Activated CD8-positive, alpha-beta T cell treated with anti-CD3 and anti-CD28 coated beads for 36 hours (primary cell): ENCODE results near the gene GIMAP7. TPM values are rescaled to one million over a fixed set of nuclear protein-coding genes. Genes with fewer than 3 reads are reported as not detected.

Experiments
- ATAC-seq: fragments of 200-7000 bp; cut with Tn5 transposase; one replicate; pipeline ENCODE4 v1.10.0; 2021; ENCODE audit warnings: mild to moderate bottlenecking, moderate library complexity
- CTCF ChIA-PET: fragments of 350-600 bp; sonication (Branson Sonifier 250); formaldehyde crosslinking; loops from one replicate; lab custom pipeline; 2021; ENCODE audit warnings: antibody characterized with exemption; lab: Charles Lee
- POLR2A ChIA-PET: fragments of 350-600 bp; sonication (Branson Sonifier 250); formaldehyde crosslinking; loops from one replicate; lab custom pipeline; 2021; ENCODE audit warnings: antibody characterized with exemption; lab: Charles Lee
- DNase-seq: peaks from one replicate; pipeline ENCODE4 v3.0.0-alpha.2; 2020
- H3K27ac Mint-ChIP-seq: one replicate; pipeline ENCODE4 v1.8.0; 2021; ENCODE audit warnings: mild to moderate bottlenecking, mixed read lengths
- H3K27me3 Mint-ChIP-seq: one replicate; pipeline ENCODE4 v1.8.0; 2021; ENCODE audit warnings: mixed read lengths
- H3K36me3 Mint-ChIP-seq: one replicate; pipeline ENCODE4 v1.8.0; 2021; ENCODE audit warnings: low read depth, mixed read lengths
- H3K4me1 Mint-ChIP-seq: one replicate; pipeline ENCODE4 v1.8.0; 2021; ENCODE audit warnings: low read depth, mixed read lengths
- H3K4me3 Mint-ChIP-seq: one replicate; pipeline ENCODE4 v1.8.0; 2021; ENCODE audit warnings: mild to moderate bottlenecking, moderate library complexity, mixed read lengths
- H3K9me3 Mint-ChIP-seq: one replicate; pipeline ENCODE4 v1.8.0; 2021; ENCODE audit warnings: mixed read lengths
- CTCF ChIP-seq: fragments of 200-600 bp; IDR thresholded peaks from one replicate; pipeline ENCODE4 v1.8.0; 2022; ENCODE audit warnings: antibody characterized with exemption, mild to moderate bottlenecking
- intact Hi-C: fragments of 100-400 bp; cut with micrococcal nuclease; formaldehyde crosslinking; loops from one replicate; pipeline ENCODE4 v1.10.0; 2022
- total RNA-seq, 2 experiments: library from RNA; stranded (reverse); gene quantifications; one replicate each; pipeline ENCODE4 v1.2.3, GENCODE V29; 2021

GIMAP7 gene
- total RNA-seq, 2 experiments from 2014 or later = 29.0 to 29.5 TPM

- H3K36me3 Mint-ChIP-seq = peaks cover 40% of the 10 kb centered on the region
- H3K4me1 Mint-ChIP-seq = peaks cover 76% of the 10 kb centered on the region
- H3K9me3 Mint-ChIP-seq = peaks cover 33% of the 10 kb centered on the region
- intact Hi-C loops = no loop called here
- ATAC-seq (no peak), DNase-seq (peak; percentile 54)
- H3K27me3 Mint-ChIP-seq = no peaks in the 10 kb centered on the region
- TF ChIP-seq CTCF = no peak
- POLR2A ChIA-PET = interaction anchor here (0.7 to 5.9 kb wide), 5 partner anchors 7 to 156 kb away, joined by 3 to 36 read pairs (median 3); partner anchors contain the start of genes GIMAP1, GIMAP6 and GIMAP8
- H3K27ac Mint-ChIP-seq = peak overlapping the region; percentile 60
- CTCF ChIA-PET = interaction anchor here (1.2 to 5.2 kb wide), 4 partner anchors 9 to 173 kb away, joined by 3 to 41 read pairs (median 3); partner anchors contain the start of gene GIMAP8
- no peak overlapping the region for H3K4me3 Mint-ChIP-seq
Observed at GRCh38 chr7:150560486-150560885, 45.8 kb downstream of the GIMAP7 start.

GRCh38 chr7:150562919-150563318 is 48.2 kb downstream of the GIMAP7 start:
- Mint-ChIP-seq H3K9me3 (peaks cover 30% of the 10 kb centered on the region), H3K36me3 (peaks cover 40% of the 10 kb centered on the region), H3K4me1 (peaks cover 74% of the 10 kb centered on the region), H3K27ac (peak overlapping the region; percentile 88), H3K27me3 (no peaks in the 10 kb centered on the region), H3K4me3 (peak overlapping the region; percentile 55)
- CTCF ChIA-PET = interaction anchor here (1.2 to 5.2 kb wide), 6 partner anchors 9 to 192 kb away, joined by 3 to 41 read pairs (median 6); partner anchors contain the start of gene GIMAP8
- TF ChIP-seq CTCF = no peak
- ATAC-seq = no peak
- no peak for DNase-seq
- POLR2A ChIA-PET = interaction anchor here (0.6 to 5.9 kb wide), 11 partner anchors 8 to 232 kb away, joined by 3 to 36 read pairs (median 4); partner anchors contain the start of genes GIMAP1, GIMAP5 and GIMAP8
- intact Hi-C loops = no loop called here

- peak; percentile 24 for ATAC-seq
- no peak for DNase-seq
- H3K27ac Mint-ChIP-seq = peak overlapping the region; percentile 88
- H3K4me3 Mint-ChIP-seq = peak overlapping the region; percentile 55
- ChIA-PET POLR2A (interaction anchor here (0.8 to 5.9 kb wide), 6 partner anchors 30 to 174 kb away, joined by 3 to 36 read pairs (median 4); partner anchors contain the start of genes GIMAP1, GIMAP5 and GIMAP8), CTCF (interaction anchor here (1.9 to 5.2 kb wide), 4 partner anchors 11 to 191 kb away, joined by 5 to 41 read pairs (median 14); partner anchors contain the start of gene GIMAP8)
- H3K27me3 Mint-ChIP-seq = no peaks in the 10 kb centered on the region
- H3K4me1 Mint-ChIP-seq = peaks cover 66% of the 10 kb centered on the region
- H3K36me3 Mint-ChIP-seq = peaks cover 39% of the 10 kb centered on the region
- H3K9me3 Mint-ChIP-seq = peaks cover 30% of the 10 kb centered on the region
- TF ChIP-seq CTCF = no peak
- intact Hi-C loops = no loop called here
Observed at GRCh38 chr7:150564006-150564405, 49.3 kb downstream of the GIMAP7 start.

- DNase-seq = no peak
- ATAC-seq = no peak
- ChIA-PET POLR2A (interaction anchor here (0.8 to 5.9 kb wide), 8 partner anchors 31 to 174 kb away, joined by 3 to 36 read pairs (median 3); partner anchors contain the start of genes GIMAP1, GIMAP5 and GIMAP8), CTCF (interaction anchor here (1.9 to 5.2 kb wide), 4 partner anchors 11 to 191 kb away, joined by 5 to 41 read pairs (median 14); partner anchors contain the start of gene GIMAP8)
- H3K27ac Mint-ChIP-seq = peak overlapping the region; percentile 88
- no peaks in the 10 kb centered on the region for H3K27me3 Mint-ChIP-seq
- no peak for TF ChIP-seq CTCF
- peaks cover 43% of the 10 kb centered on the region for H3K36me3 Mint-ChIP-seq
- intact Hi-C loops = no loop called here
- H3K9me3 Mint-ChIP-seq = peaks cover 28% of the 10 kb centered on the region
- H3K4me1 Mint-ChIP-seq = peaks cover 69% of the 10 kb centered on the region
- H3K4me3 Mint-ChIP-seq = peak overlapping the region; percentile 55
Observed at GRCh38 chr7:150564566-150564965, 49.9 kb downstream of the GIMAP7 start.

GRCh38 chr7:150565239-150565638 is 50.6 kb downstream of the GIMAP7 start:
- ChIA-PET CTCF (interaction anchor here (1.9 to 5.2 kb wide), 4 partner anchors 12 to 190 kb away, joined by 5 to 41 read pairs (median 14); partner anchors contain the start of gene GIMAP8), POLR2A (interaction anchor here (1.0 to 5.9 kb wide), 5 partner anchors 22 to 168 kb away, joined by 3 to 36 read pairs (median 6); partner anchors contain the start of genes GIMAP6 and GIMAP8)
- Mint-ChIP-seq H3K4me1 (peaks cover 71% of the 10 kb centered on the region), H3K36me3 (peaks cover 44% of the 10 kb centered on the region), H3K27me3 (no peaks in the 10 kb centered on the region), H3K27ac (peak overlapping the region; percentile 87), H3K9me3 (peaks cover 25% of the 10 kb centered on the region), H3K4me3 (peak overlapping the region; percentile 8)
- intact Hi-C loops = loop anchor here (5.0 kb wide), 5 partner anchors 48 to 192 kb away; partner anchors contain the start of genes GIMAP5 and GIMAP8
- ATAC-seq (no peak), DNase-seq (no peak)
- no peak for TF ChIP-seq CTCF
